ENCODE results near the gene CDHR5. TPM values are rescaled to one million over a fixed set of nuclear protein-coding genes. Genes with fewer than 3 reads are reported as not detected.

CDHR5 gene
- total and polyA plus RNA-seq, 2 of the 4 experiments (the other 2 are of a cell fraction): not detected

DNA sequence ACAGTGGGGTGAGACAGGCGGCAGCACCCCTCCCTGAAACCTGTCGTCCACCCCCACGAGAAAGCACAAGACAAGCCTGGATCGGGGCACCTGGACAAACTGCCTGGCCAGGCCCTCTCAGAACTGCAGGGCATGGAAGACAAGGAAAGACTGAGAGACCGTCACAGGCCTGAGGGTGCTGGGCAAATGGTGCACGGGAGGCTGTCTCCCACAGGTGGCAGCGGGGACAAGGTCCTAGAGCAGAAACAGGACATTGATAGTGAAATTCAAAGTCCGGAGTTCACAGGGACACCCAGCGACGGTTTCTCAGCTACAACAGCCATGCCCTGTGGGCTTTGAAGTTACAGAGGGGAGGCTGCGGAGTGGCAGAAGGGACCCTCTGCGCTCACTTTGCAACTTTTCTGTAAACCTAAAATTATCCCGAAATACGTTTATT is 33.0 kb upstream of the CDHR5 start:
- Histone ChIP-seq H2BK5ac (ENCODE audit: low read depth, low read length, poor library complexity, severe bottlenecking) (no peak overlapping the region), H3K56ac (ENCODE audit: extremely low read depth, insufficient read depth, low read length) (no peak overlapping the region), H3K23ac (ENCODE audit: low read depth, low read length) (no peak overlapping the region), H2AFZ (replicated peaks; ENCODE audit: low read length, poor library complexity) (no peak overlapping the region), H3K4me3 (ENCODE audit: insufficient read depth, low read depth, low read length) (no peak overlapping the region), H4K5ac (ENCODE audit: low read depth, low read length) (no peak overlapping the region), H3K18ac (ENCODE audit: low read depth, low read length) (no peak overlapping the region), H3K36me3 (ENCODE audit: control insufficient read depth, insufficient read depth, low read length) (peaks cover 22% of the 10 kb centered on the region), H2AK5ac (ENCODE audit: low read depth, low read length) (no peak overlapping the region), H3K9me3 (ENCODE audit: control insufficient read depth, insufficient read depth, low read length) (no peaks in the 10 kb centered on the region), H4K20me1 (ENCODE audit: insufficient read depth, low read length) (peaks cover 8% of the 10 kb centered on the region), H4K91ac (ENCODE audit: insufficient read depth, low read depth, low read length) (no peak overlapping the region), H2AK9ac (replicated peaks; ENCODE audit: low read depth, low read length, poor library complexity) (no peak overlapping the region), H3K4me2 (ENCODE audit: low read depth, low read length) (no peak overlapping the region), H2BK120ac (ENCODE audit: low read depth, low read length) (no peak overlapping the region), H3K14ac (replicated peaks; ENCODE audit: low read depth, low read length) (no peak overlapping the region), H3K27me3 (ENCODE audit: control insufficient read depth, insufficient read depth, low read length) (no peaks in the 10 kb centered on the region), H2BK20ac (ENCODE audit: low read depth, low read length) (no peak overlapping the region), H3K9me1 (ENCODE audit: insufficient read depth, low read length) (no peaks in the 10 kb centered on the region), H3K4me1 (ENCODE audit: control insufficient read depth, insufficient read depth, low read length) (no peaks in the 10 kb centered on the region), H3K79me1 (ENCODE audit: low read depth in 1 of 2, low read length in 2 of 2) (peaks cover 5 to 6% of the 10 kb centered on the region in 2 experiments; a peak in 2 of 4 replicates), H3K4ac (ENCODE audit: low read depth, low read length) (no peak overlapping the region), H2BK15ac (ENCODE audit: low read depth, low read length) (no peak overlapping the region), H3K9ac (ENCODE audit: low read depth, low read length) (no peak overlapping the region), H4K8ac (ENCODE audit: low read depth in 2 of 2, low read length in 2 of 2) (no peak overlapping the region), H3K27ac (ENCODE audit: insufficient read depth, low read length) (no peak overlapping the region)
- in situ Hi-C loops (cut with MboI; ENCODE audit: low sequenced_read_pairs): no loop called here
- no CpG with 5 or more reads among the region's 14 CpGs for whole genome bisulfite sequencing, 2 experiments (ENCODE audit: extremely low coverage in 2 of 2, insufficient read length in 1 of 2)
- intact Hi-C loops (cut with micrococcal nuclease): no loop called here
- dilution Hi-C loops (cut with HindIII; ENCODE audit: low sequenced_read_pairs, unreplicated experiment): no loop called here
- DNase-seq (no peak), ATAC-seq (ENCODE audit: low read depth) (no peak)
- ChIA-PET CTCF (no interaction called here), POLR2A (ENCODE audit: unreplicated experiment) (no interaction called here)
- BruUV-seq (replicated peaks): no TSS peak
- TF ChIP-seq RCOR1 (IDR thresholded peaks at IDR 0.05; ENCODE audit: insufficient replicate concordance, low read length): no peak
- TF ChIP-seq NFE2L2 (IDR thresholded peaks at IDR 0.05; ENCODE audit: low read depth, low read length): no peak
- TF ChIP-seq, protein P1, sequence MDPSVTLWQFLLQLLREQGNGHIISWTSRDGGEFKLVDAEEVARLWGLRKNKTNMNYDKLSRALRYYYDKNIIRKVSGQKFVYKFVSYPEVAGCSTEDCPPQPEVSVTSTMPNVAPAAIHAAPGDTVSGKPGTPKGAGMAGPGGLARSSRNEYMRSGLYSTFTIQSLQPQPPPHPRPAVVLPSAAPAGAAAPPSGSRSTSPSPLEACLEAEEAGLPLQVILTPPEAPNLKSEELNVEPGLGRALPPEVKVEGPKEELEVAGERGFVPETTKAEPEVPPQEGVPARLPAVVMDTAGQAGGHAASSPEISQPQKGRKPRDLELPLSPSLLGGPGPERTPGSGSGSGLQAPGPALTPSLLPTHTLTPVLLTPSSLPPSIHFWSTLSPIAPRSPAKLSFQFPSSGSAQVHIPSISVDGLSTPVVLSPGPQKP (IDR thresholded peaks at IDR 0.05; ENCODE audit: borderline replicate concordance, low read depth, low read length): no peak
- no peak for TF ChIP-seq RFX5 (IDR thresholded peaks at IDR 0.05; ENCODE audit: low read depth, low read length)
- TF ChIP-seq, protein P2, sequence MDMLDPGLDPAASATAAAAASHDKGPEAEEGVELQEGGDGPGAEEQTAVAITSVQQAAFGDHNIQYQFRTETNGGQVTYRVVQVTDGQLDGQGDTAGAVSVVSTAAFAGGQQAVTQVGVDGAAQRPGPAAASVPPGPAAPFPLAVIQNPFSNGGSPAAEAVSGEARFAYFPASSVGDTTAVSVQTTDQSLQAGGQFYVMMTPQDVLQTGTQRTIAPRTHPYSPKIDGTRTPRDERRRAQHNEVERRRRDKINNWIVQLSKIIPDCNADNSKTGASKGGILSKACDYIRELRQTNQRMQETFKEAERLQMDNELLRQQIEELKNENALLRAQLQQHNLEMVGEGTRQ (IDR thresholded peaks at IDR 0.05; ENCODE audit: low read depth, low read length): no peak
- TF ChIP-seq MAZ (IDR thresholded peaks at IDR 0.05; ENCODE audit: borderline replicate concordance, low read depth, low read length): no peak
- TF ChIP-seq CHD1 (IDR thresholded peaks at IDR 0.05; ENCODE audit: low read depth, low read length): no peak
- no peak for TF ChIP-seq CEBPB (IDR thresholded peaks at IDR 0.05; ENCODE audit: low read depth, low read length)
- no peak for TF ChIP-seq BHLHE40 (IDR thresholded peaks at IDR 0.05; ENCODE audit: low read depth, low read length)
- no peak for TF ChIP-seq MXI1 (IDR thresholded peaks at IDR 0.05; ENCODE audit: borderline replicate concordance, low read depth, low read length)
- TF ChIP-seq POLR2A (IDR thresholded peaks at IDR 0.05; ENCODE audit: low read depth, low read length): no peak
- TF ChIP-seq, protein P3, sequence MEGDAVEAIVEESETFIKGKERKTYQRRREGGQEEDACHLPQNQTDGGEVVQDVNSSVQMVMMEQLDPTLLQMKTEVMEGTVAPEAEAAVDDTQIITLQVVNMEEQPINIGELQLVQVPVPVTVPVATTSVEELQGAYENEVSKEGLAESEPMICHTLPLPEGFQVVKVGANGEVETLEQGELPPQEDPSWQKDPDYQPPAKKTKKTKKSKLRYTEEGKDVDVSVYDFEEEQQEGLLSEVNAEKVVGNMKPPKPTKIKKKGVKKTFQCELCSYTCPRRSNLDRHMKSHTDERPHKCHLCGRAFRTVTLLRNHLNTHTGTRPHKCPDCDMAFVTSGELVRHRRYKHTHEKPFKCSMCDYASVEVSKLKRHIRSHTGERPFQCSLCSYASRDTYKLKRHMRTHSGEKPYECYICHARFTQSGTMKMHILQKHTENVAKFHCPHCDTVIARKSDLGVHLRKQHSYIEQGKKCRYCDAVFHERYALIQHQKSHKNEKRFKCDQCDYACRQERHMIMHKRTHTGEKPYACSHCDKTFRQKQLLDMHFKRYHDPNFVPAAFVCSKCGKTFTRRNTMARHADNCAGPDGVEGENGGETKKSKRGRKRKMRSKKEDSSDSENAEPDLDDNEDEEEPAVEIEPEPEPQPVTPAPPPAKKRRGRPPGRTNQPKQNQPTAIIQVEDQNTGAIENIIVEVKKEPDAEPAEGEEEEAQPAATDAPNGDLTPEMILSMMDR (conservative IDR thresholded peaks at IDR 0.05; ENCODE audit: low read depth, low read length): no peak

Measured in IMR-90 (cell line).